NCI-H82 treated with DMSO at 0.1 percent for 48 hours (cell line): ENCODE data around the gene ATRAID.

Source experiments
- DNase-seq: peaks from one replicate; lab custom pipeline; 2025; ENCODE audit not compliant: unreplicated experiment; lab: John Stamatoyannopoulos, UW

ATRAID gene

DNA sequence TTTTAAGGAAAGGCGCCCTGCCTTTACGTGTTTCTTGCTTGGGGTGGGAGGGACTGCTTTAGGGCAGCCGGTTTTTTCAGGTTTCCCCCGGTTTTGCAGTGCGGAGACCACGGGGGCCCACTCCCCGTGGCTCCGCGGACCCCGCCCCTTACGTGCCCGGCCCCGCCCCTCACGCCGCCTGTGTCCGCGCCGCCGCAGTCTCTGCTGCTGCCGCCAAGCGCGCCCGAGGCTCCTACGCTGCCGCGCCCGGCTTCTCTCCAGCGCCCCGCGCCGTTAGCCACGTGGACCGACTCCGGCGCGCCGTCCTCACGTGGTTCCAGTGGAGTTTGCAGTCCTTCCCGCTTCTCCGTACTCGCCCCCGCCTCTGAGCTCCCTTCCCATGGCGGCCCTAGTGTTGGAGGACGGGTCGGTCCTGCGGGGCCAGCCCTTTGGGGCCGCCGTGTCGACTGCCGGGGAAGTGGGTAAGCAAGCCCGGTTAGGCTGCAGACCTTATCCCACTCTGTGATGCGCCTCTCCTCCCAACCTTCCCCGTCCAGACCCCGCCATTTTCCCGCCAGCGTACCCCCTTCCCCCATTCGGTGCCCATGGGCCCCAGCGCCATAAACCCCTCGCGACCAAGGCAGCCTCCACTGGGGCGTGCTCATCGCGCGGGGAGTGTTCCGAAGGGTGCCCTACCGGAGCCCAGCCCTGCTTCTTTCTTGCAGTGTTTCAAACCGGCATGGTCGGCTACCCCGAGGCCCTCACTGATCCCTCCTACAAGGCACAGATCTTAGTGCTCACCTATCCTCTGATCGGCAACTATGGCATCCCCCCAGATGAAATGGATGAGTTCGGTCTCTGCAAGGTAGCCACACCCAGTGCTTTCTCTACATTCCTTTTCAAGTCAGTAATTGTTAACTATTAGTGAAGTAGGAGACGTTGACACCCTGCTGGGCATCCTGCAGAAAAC is 5.6 kb downstream of the ATRAID start, which contains the start of gene CAD:
TSS of gene CAD (plus strand) at position 197 of the 949 bp plus-strand sequence. CDS start at position 380, 183 bp downstream.
- peak; percentile 53 for DNase-seq

DNA sequence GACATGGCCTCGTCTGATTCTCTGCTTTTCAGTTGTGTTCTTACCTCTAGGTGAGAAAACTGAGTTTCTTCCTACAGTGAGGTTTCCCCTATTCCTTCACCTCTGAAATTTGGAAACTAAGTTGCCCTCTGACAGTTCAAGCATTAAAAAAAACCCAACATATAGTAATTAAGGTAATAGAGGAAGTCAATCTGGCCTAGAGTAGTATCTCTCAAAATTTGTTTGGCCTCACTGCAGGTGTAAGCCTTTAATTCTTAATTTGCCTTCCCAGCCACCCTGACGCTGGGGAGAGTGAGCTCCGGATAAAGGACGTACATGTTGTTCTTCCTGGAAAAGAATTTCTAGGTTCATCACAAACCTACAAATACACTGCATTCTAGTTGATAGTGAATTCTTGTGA is 6.8 kb downstream of the ATRAID start:
- no peak for DNase-seq

DNA sequence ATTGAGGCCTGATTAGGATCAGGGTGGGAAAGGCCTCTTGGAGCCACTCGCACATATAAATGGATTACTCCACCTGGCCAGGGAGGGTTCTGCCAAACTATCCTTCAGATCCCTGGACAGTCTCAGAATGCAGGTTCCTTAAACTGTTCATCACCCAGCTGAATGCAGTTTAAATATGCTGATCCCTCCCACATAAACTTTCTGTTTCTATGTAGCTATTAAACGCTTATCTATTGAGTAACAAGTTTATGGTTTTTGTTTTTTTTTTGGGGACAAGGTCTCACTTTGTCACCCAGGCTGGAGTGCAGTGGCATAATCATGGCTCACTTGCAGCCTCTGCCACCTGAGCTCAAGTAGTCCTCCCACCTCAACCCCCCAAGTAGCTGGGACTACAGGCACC is 7.2 kb downstream of the ATRAID start:
- DNase-seq, result no peak

DNA sequence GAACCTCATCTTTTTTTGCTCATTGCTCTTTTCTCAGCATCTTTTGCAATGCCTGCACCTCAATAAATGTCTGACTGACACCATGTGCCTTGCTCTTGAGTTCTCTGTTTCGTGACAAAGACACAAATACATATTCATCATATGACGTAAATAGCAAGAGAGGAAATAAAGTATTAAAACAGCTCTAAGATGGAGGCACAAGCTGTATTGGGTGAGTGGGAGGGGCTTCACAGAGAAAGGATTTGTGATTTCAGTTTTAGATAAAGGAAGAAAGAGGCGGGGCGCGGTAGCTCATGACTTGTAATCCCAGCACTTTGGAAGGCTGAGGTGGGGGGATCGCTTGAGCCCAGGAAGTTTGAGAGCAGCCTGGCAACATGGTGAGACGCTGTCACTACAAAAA is 8.2 kb downstream of the ATRAID start:
- no peak for DNase-seq

DNA sequence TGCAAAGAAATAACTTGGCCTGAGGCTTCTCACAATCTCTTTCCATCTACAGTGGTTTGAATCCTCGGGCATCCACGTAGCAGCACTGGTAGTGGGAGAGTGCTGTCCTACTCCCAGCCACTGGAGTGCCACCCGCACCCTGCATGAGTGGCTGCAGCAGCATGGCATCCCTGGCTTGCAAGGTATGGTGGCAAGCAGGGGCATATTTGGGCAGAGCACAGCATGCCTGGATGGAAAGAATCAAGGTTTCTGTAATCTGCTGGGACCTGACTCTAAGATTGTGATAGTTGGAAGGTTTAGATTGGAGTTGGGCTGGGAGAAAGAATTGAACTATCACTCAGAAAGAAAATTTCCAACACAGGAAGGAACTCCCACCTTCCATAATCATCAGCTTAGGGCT is 9.3 kb downstream of the ATRAID start:
- no peak for DNase-seq

DNA sequence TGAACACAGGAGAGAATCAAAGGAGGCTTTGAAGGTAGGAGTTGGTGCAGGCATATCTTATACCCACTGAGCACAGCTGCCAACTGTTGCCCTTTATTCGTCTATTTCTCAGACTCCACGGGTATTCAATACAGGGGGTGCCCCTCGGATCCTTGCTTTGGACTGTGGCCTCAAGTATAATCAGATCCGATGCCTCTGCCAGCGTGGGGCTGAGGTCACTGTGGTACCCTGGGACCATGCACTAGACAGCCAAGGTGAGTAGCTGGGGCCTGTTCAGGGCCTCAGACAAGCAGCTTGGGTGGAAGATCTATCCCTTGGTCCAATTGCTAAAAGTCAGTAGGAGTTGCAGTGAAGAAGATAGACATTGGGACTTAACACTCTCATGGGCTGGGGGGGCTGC is 10.6 kb downstream of the ATRAID start:
- no peak for DNase-seq

DNA sequence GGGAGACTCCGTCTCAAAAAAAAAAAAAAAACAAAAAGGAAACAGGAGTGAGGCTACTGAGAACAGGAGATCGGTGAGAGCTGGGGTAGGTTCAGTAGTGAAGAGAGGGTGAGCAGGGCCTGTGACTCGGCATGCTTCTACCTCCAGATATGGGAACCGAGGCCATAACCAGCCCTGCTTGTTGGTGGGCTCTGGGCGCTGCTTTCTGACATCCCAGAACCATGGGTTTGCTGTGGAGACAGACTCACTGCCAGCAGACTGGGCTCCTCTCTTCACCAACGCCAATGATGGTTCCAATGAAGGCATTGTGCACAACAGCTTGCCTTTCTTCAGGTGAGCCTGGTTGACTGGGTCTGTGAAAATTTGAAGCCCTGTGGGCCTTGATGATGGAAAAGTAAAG is 11.6 kb downstream of the ATRAID start:
- no peak for DNase-seq

DNA sequence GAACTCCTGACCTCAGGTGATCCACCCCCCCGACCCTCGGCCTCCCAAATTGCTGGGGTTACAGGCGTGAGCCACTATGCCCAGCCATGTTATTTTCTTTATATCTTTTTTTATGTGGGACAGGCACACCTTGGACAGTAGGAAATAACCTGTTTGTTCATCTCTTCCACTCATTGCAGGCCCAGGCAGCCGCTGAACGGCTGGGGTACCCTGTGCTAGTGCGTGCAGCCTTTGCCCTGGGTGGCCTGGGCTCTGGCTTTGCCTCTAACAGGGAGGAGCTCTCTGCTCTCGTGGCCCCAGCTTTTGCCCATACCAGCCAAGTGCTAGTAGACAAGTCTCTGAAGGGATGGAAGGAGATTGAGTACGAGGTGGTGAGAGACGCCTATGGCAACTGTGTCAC is 13.7 kb downstream of the ATRAID start:
- no peak for DNase-seq

DNA sequence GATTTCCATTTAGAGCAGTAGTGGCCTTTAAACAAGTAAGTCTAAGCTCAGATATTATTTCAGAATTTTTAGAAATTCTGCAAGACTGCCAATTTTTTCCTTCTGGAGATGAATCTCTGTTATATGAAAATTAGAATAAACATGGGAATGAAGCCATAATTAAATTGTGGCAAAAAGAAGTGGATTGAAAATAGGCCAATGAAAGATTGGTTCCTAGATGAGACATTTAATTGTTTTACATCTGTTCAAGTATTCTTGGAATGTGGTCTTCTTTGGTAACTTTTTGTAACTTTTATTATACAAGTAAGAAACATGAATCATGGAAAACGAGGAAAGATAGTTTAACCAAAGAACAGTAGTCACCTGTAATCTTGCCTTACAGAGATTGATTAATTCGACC is 15.7 kb downstream of the ATRAID start:
- DNase-seq, result no peak

DNA sequence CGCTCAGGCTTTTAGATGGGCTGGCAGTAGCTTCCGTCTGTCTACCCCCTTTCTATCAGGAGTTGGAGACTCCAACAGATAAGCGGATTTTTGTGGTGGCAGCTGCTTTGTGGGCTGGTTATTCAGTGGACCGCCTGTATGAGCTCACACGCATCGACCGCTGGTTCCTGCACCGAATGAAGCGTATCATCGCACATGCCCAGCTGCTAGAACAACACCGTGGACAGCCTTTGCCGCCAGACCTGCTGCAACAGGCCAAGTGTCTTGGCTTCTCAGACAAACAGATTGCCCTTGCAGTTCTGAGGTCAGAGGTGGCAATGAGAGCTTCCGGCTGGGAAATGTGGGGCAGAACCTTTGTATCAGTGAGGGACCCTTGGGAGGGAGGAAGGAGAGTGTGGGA is 20.1 kb downstream of the ATRAID start:
- DNase-seq, result no peak

DNA sequence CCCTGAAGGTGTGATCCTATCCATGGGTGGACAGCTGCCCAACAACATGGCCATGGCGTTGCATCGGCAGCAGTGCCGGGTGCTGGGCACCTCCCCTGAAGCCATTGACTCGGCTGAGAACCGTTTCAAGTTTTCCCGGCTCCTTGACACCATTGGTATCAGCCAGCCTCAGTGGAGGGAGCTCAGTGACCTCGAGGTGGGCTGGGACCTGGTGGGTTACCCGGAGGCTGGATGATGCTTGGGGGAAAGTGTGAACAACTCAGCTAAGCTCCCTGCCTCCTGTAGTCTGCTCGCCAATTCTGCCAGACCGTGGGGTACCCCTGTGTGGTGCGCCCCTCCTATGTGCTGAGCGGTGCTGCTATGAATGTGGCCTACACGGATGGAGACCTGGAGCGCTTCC is 21.5 kb downstream of the ATRAID start:
- no peak for DNase-seq

DNA sequence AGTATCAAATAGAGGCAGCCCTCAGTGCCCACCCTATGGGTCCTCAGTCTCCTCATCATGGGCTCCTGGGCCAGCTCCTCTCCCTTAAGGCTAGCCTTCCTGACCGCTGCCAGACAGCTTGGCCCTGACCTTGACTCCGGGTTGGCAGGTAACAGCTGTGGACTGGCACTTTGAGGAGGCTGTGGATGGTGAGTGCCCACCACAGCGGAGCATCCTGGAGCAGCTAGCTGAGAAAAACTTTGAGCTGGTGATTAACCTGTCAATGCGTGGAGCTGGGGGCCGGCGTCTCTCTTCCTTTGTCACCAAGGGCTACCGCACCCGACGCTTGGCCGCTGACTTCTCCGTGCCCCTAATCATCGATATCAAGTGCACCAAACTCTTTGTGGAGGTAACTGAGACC is 24.3 kb downstream of the ATRAID start:
- no peak for DNase-seq

DNA sequence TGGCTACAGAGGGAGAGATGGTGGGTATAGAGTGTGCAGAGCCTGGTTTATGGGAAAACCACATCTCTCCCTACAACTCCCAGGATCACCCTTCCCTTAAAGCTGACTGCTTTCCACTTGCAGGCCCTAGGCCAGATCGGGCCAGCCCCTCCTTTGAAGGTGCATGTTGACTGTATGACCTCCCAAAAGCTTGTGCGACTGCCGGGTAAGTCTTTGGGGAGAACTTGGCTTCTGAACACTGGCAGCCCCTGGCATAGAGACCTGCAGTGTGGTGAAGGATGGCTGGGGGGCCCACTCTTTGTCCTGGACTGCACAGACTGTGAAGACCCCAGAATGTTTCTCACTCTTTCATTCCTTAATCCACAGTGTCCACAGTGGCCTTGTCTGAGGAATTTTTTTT is 24.8 kb downstream of the ATRAID start:
- no peak for DNase-seq

DNA sequence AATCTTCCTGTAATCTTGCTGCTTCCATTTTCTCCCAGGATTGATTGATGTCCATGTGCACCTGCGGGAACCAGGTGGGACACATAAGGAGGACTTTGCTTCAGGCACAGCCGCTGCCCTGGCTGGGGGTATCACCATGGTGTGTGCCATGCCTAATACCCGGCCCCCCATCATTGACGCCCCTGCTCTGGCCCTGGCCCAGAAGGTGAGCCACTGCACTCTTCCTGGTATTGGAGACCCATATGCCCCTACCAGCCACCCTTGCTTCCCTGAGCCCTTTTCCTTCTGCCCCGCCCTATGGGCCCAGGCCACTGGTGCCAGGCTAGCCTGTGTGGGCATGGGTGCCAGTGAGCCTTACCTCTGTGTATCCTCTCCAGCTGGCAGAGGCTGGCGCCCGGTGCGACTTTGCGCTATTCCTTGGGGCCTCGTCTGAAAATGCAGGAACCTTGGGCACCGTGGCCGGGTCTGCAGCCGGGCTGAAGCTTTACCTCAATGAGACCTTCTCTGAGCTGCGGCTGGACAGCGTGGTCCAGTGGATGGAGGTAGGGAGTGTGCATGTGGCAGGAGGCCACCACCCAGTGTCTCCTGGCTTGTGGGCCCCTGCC is 25.6 kb downstream of the ATRAID start:
- no peak for DNase-seq

DNA sequence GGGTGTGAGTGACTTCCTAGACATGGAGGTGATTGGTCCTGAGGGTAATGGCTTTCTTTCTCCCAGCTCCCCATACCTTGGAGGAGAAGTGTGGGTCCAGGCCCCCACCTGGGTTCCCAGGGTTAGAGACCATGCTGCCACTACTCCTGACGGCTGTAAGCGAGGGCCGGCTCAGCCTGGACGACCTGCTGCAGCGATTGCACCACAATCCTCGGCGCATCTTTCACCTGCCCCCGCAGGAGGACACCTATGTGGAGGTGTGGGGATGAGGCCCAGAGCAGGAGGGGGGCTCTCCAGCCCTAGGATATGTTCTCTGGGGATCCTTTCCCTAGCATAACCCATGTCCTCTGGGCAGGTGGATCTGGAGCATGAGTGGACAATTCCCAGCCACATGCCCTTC is 27.1 kb downstream of the ATRAID start:
- DNase-seq, result no peak

DNA sequence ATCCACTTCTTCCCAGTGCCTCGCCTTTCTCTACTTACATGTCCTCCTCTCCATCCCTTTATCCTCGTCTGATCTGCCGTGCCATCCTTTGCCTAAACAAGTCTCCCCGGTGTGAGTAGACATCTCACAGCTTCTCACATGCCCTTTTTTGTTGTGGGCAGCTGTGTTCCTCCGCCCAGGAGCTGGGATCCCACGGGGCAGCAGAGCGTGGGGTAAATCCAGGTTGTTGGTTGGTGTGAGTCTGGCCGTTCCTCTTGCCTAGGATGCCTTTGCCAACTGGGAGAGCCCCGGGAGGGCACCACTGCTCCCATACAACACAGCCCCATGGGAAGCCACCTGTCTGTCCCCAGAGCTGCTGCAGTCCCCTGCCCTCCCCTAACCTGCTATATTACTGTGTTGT is 28.6 kb downstream of the ATRAID start:
- DNase-seq, result no peak

DNA sequence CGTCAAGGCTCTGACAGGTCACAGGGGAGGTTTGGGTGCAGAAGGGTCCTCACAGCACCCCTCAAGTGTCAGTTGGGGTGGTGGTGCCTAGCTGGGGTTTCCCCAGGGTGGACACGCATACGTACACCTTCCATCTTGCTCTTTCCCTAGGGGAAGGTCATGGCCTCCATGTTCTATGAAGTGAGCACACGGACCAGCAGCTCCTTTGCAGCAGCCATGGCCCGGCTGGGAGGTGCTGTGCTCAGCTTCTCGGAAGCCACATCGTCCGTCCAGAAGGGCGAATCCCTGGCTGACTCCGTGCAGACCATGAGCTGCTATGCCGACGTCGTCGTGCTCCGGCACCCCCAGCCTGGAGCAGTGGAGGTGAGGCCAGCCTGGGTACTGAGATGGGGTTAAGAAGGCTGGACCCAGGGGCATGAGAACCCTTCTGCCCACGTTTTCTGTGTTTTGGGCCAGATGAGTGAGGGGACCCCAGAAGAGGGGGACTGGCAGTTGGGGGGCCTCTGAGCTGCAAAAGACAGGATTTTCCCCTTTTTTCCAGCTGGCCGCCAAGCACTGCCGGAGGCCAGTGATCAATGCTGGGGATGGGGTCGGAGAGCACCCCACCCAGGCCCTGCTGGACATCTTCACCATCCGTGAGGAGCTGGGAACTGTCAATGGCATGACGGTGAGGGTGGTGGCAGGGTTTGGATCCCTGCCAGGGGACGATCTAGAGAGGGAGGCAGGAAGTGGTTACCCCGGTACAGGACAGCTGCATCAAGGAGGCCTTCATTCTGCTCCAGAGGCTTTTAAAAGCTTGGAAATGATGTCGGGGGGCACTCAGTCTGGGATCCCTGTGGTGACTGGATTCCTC is 30.1 kb downstream of the ATRAID start:
- no peak for DNase-seq

DNA sequence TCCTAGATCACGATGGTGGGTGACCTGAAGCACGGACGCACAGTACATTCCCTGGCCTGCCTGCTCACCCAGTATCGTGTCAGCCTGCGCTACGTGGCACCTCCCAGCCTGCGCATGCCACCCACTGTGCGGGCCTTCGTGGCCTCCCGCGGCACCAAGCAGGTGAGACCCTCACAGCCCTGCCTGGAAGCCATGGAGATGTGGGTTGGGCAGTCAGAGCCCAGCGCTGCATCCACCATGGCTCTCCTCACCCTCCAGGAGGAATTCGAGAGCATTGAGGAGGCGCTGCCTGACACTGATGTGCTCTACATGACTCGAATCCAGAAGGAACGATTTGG is 30.7 kb downstream of the ATRAID start:
- no peak for DNase-seq

DNA sequence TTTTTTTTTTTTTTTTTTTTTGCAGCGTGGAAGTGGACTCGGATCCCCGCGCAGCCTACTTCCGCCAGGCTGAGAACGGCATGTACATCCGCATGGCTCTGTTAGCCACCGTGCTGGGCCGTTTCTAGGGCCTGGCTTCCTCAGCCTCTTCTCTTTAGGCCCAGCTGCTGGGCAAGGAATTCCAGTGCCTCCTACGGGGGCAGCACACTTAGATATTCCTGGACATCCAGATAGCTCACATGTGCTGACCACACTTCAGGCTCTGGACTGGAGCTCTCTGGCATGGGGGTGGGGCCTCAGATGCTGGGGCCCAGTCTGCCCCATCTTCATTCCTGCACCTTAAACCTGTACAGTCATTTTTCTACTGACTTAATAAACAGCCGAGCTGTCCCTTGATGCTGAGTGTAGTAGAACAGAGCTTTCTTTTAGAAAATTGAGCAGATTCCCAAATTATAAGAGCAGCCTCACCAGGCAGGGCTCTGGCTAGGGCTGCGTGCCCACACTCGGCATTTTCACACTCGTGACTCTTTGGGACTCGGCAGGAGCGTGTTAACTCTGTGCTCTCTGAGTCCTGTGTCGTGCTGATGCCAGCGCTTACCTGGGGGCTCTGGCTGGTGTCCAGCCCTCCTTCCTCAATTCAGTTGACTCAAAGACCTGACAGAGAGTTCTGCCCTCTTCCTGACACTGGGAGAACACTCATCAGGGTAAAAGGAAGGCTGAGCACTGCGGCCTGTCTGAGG is 31.7 kb downstream of the ATRAID start:
- no peak for DNase-seq

DNA sequence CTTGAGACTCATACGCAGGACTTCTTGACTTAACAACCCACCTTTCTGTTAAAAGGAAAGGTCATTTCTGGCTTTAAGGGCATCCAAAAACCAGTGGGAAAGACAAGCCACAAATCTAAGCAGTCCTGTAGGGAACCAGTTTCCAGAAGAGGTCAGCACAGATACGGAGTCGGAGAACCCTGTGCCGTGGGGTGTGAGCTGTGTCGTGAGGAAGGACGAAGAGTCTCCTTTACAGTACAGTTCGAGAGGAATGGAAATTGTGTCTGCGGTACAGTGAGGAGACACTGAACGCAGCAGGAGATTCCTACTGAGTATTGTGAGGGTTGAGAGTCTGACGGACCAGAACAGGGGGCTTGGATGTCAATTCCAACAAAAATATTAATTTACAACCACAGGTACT is 33.3 kb downstream of the ATRAID start:
- DNase-seq, result no peak

DNA sequence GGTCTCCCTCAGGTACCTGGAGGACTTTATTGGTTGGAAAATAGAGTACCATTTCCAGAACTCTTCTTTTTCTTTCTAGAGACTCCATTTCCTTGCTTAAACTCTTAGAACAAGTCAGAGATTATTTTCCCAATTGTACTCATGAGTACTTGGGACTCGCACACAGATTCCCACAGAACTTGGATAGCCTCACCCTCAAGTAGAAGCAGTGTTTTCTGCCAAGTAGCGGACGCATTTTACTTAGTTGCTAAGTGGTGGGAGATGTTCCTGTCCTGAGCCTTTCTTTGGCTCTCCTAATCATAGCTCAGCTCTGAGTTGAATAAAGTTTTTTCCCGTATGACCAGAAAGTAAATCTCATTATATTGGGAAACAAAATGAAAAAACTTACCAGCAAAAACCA is 33.8 kb downstream of the ATRAID start:
- no peak for DNase-seq
